HuH-7 (cell line): ENCODE data around the gene PRSS2.
"Not testable (repeated sequence)": the region's sequence is repeated elsewhere in the genome, so short reads cannot be mapped to it uniquely, and the experiment has no call there.

Source experiments
- DNase-seq: peaks from one replicate; pipeline ENCODE4 v3.0.0; 2011; ENCODE audit warnings: low spot score

PRSS2 gene

DNA sequence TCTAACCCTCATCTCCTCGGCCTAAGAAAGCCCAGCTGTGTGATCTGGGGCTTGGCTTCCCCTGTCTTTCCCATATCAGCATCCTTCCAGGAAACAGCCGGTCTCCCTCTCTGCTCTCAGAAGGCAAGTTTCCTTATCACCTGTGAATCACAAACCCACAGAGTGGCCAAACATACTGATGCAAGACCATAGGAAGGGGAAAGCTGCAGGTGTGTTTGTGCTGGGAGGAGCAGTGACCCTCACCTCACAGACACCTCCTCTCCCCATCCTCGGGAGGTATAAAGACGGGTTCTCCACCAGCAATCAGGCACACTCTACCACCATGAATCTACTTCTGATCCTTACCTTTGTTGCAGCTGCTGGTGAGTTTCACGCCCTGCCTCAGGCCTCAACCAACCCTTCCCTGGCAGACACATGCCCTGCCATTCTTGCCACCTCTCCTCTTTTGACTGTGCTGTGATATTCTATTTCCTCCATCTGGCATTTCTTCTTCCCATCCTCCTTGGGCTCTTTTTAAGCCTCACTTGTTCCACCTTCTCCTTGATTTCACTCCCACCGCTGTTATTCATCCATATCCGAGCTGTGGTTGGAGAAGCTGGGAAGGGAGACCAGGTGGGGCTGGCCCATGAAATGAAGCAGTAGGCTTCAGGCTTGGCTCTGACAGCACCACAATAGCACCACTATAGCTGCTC, at the start of gene PRSS2:
TSS of gene PRSS2 (plus strand) at position 310 of the 692 bp plus-strand sequence. CDS start at position 323, 13 bp downstream.
- DNase-seq: no peak

DNA sequence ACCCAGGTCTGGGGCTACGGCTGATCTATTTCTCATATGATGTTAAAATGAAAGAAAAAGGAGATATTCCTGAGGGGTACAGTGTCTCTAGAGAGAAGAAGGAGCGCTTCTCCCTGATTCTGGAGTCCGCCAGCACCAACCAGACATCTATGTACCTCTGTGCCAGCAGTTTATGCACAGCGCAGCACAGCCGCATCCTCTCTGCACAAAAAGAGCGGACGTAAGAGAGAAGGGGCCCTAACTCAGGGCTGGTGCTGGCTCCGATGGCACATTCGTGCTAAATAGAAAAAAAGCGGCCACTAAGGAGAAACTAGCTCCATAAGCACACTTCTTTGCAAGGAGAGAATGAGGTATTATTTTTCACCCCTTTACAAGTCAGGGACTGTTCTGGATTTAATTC, 49.8 kb upstream of the PRSS2 start:
- no peak for DNase-seq

DNA sequence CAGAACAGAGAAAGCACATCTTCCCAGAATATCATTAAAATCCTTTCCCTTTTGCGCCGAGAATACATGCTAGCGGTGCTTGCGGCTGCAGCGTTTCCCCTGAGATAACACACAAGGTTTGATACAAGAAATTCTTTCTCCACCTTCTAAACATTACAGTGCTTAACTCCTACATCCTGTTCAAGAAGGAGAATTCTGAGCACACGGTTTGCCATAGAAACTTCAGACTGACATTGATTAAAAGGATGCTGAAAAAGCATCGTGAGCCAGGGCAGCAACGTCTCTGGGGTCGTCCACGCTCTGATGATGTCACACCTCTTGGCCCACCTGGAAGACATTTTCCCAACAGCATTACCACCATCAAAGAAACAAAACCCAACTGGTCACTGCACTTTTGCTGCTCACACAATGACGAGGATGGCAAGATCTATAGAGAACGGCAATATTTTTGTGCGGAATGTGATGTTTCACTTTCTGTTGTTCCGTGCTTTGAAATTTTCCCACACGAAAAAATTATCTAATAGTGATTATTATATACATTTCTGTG, 48.4 kb upstream of the PRSS2 start:
- DNase-seq: no peak

DNA sequence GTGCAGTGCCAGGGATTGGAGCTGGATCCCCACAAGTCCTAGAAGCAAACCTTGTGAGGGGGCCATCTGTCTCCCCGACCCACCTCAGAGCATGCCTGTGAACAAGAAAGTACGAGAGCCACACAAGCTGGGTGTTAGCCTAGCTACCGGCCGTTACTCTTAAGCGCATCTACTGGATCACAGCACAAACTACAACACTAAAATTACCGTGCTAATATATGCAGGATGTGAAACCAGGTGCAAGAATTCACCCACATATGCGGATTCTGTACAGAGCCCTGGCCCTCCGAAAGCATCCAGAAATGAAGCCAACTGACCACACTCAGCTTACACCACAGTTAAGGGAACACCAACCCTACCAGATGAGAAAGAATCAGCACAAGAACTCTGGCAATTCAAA, 37.5 kb upstream of the PRSS2 start:
- no peak for DNase-seq

- DNase-seq: no peak
Observed at GRCh38 chr7:142739923-142740492, 30.8 kb upstream of the PRSS2 start.

DNA sequence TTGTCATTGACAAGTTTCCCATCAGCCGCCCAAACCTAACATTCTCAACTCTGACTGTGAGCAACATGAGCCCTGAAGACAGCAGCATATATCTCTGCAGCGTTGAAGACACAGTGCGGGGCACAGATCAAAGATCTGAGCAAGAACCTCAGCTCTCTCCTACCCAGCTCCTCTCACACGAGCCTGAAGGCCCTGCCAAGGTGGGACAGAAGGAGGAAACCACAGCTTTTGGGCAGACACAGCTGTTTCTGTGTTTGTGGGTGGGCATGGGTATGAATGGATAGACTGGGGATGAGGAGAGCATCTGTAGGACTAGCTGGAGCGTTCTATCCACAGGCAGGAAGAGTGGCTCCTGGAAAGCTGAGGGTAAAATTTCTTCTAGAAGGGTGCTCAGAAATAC, 30.0 kb upstream of the PRSS2 start:
- DNase-seq: no peak

GRCh38 chr7:142741932-142742331, 28.8 kb upstream of the PRSS2 start:
- DNase-seq: not testable (repeated sequence)

- DNase-seq: no peak
Observed at GRCh38 chr7:142745091-142745635, 25.6 kb upstream of the PRSS2 start.

GRCh38 chr7:142745745-142746144, 25.0 kb upstream of the PRSS2 start:
- no peak for DNase-seq

DNA sequence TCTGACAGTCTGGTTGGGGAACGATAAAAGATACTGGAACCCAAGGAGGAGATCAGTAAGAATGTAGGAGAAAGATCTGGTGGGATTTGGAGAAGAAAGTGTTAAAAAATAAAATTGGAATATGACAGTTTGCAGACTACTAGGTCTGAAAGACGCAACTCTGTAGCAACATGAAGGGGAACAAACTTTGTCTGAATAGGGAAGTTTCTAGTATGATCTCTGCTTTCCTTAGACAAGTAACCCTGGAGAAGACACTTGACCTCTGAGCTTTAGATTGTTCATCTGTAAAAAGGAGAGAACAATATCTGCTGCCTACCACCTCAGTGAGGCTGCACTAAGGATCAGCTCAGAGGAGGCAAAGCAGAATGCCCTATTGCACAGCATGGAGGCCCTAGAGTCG, 24.5 kb upstream of the PRSS2 start:
- no peak for DNase-seq

DNA sequence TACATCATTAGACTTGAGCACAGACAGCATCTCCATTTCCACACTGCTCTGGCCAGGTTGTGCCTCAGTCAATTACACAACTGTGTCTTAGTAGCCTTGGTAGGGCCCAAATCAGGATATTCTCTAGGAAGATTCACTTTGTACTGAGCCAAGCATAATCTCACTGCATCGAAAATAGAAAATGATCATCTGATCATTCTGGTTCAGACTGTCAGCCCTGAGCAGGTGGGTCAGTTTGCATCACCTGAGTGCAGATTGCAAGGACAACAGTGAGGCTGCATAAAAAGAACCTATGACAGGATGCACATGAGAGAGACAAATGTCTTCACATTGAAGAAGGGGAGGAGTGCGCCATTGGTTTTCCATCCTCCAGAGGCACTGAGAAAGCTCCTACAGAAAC, 22.4 kb upstream of the PRSS2 start:
- not testable (repeated sequence) for DNase-seq

- DNase-seq: no peak
Observed at GRCh38 chr7:142749218-142749993, 21.4 kb upstream of the PRSS2 start, which contains the start of gene PRSS1. Gene PRSS1 (plus strand): TSS chr7:142749472. CDS start chr7:142749485, 13 bp downstream.

DNA sequence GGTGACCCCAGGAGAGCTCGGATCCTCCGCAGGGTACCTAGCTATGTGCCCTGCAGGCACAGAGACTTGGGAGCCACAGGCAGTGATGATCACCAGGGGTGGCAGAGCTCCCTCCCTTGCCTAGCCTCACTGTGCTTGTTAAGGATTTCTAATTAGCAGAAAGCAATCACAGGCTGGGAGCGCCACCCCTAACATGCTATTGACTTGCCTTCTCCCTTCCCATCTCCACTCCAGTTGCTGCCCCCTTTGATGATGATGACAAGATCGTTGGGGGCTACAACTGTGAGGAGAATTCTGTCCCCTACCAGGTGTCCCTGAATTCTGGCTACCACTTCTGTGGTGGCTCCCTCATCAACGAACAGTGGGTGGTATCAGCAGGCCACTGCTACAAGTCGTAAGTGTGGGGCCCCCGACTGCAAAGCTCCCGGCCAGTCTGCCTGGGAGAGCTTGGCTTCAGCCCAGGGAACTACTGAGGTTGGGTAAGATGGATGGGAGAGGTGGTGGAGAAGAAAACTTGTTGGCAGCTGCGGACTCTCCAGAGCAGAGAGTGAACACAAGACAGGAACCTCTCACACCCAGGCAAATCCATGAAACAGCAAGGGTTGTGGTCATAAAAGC, 20.3 kb upstream of the PRSS2 start:
- DNase-seq: no peak

GRCh38 chr7:142751526-142752175, 19.1 kb upstream of the PRSS2 start:
- not testable (repeated sequence) for DNase-seq

DNA sequence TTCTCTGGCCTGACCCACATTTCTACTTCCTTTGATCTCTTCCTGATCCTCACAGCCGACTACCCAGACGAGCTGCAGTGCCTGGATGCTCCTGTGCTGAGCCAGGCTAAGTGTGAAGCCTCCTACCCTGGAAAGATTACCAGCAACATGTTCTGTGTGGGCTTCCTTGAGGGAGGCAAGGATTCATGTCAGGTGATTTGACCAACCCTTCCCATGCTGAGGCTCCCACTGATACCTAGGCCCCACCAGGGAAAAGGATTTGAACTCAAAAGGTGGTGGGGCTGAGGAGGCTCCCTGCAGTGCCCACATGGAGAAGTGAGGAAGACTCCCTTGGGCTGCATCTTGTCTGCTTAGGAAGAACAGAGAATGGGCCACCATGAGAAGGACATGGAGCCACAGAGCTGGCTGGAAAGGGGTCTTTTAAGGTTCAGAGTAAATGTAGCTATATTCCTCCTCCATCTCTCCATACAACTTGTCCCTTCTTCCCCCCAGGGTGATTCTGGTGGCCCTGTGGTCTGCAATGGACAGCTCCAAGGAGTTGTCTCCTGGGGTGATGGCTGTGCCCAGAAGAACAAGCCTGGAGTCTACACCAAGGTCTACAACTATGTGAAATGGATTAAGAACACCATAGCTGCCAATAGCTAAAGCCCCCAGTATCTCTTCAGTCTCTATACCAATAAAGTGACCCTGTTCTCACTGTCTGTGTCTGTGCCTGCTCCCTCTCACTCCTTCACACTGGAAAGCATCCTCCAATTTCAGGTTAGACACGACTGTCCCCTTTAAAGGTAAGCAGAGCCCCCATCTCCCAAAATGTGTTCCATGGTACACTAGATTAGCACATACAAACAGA, 18.2 kb upstream of the PRSS2 start:
- DNase-seq: no peak

GRCh38 chr7:142753366-142753765, 17.4 kb upstream of the PRSS2 start:
- no peak for DNase-seq

DNA sequence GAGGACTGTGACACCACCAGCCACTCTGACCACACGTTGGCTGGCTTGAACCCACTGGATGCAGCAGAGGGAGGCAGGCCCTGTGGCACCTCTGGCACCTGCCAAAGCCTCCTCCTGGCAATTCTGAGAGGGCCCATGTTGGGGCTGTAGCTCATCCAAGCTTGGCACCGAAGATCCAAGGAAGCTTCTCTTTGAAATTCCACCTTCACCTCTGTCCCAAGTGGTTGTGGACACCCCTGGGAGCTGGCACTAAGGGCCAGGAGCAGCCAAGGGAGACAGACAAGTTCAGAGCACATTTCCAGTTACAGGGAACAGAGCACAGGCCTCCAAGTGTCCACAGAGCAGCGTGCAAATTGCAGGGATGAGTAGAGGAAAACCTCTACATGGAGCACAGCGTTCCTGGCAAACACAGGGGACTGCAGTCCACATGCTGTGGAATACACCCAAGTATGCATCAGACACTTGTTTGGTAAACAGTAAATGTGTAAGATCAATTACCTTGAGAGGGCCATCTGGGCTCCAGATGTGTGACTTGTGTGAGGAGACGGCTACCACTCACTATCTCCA, 16.8 kb upstream of the PRSS2 start:
- DNase-seq: not testable (repeated sequence)

GRCh38 chr7:142754681-142755575, 15.8 kb upstream of the PRSS2 start:
- DNase-seq: no peak

- DNase-seq: not testable (repeated sequence)
Observed at GRCh38 chr7:142758312-142758711, 12.5 kb upstream of the PRSS2 start.
